Hepatocyte (in vitro differentiated cells): ENCODE data around the gene ZMYM1. TPM values are rescaled to one million over a fixed set of nuclear protein-coding genes. Genes with fewer than 3 reads are reported as not detected.
"Not testable (repeated sequence)": the region's sequence is repeated elsewhere in the genome, so short reads cannot be mapped to it uniquely, and the experiment has no call there.

ENCODE experiments used
- DNase-seq: peaks from one replicate; pipeline ENCODE4 v3.0.0-alpha.2; 2016; ENCODE audit warnings: low spot score
- H2AFZ ChIP-seq: fragments of 200-600 bp; sonication (generic); 2 replicates; pipeline ENCODE4 v1.6.0; 2016; ENCODE audit warnings: antibody characterized with exemption, mild to moderate bottlenecking
- H3K27ac ChIP-seq: fragments of 200-600 bp; sonication (generic); 2 replicates; pipeline ENCODE4 v1.5.1; 2016; ENCODE audit warnings: mild to moderate bottlenecking
- H3K27me3 ChIP-seq: fragments of 200-600 bp; sonication (generic); 2 replicates; pipeline ENCODE4 v1.6.1; 2016
- H3K36me3 ChIP-seq: fragments of 200-600 bp; sonication (generic); replicated peaks from 2 replicates; pipeline ENCODE4 v1.5.1; 2016; ENCODE audit warnings: low read depth; ENCODE audit not compliant: insufficient read depth
- H3K4me1 ChIP-seq: fragments of 200-600 bp; sonication (generic); 2 replicates; pipeline ENCODE4 v1.5.1; 2016; ENCODE audit warnings: mild to moderate bottlenecking, moderate library complexity; ENCODE audit not compliant: insufficient read depth
- H3K4me2 ChIP-seq: fragments of 200-600 bp; sonication (generic); 2 replicates; pipeline ENCODE4 v1.6.0; 2016
- H3K4me3 ChIP-seq: fragments of 200-600 bp; sonication (generic); 2 replicates; pipeline ENCODE4 v1.5.1; 2016; ENCODE audit warnings: mild to moderate bottlenecking
- H3K79me2 ChIP-seq: fragments of 200-600 bp; sonication (generic); 2 replicates; pipeline ENCODE4 v1.6.0; 2017; ENCODE audit warnings: mild to moderate bottlenecking
- H3K9me2 ChIP-seq: fragments of 200-600 bp; sonication (generic); replicated peaks from 2 replicates; pipeline ENCODE4 v1.6.0; 2017; ENCODE audit warnings: mild to moderate bottlenecking; ENCODE audit not compliant: insufficient read depth
- H3K9me3 ChIP-seq: fragments of 200-600 bp; sonication (generic); 2 replicates; pipeline ENCODE4 v1.5.1; 2016; ENCODE audit warnings: low read depth, mild to moderate bottlenecking
- H4K20me1 ChIP-seq: fragments of 200-600 bp; sonication (generic); 2 replicates; pipeline ENCODE4 v1.6.0; 2016; ENCODE audit warnings: mild to moderate bottlenecking; ENCODE audit not compliant: insufficient read depth, poor library complexity, severe bottlenecking
- CTCF ChIP-seq: fragments of 200-600 bp; sonication (generic); IDR thresholded peaks from 2 replicates; pipeline ENCODE4 v1.5.1; 2016; ENCODE audit warnings: antibody characterized with exemption, mild to moderate bottlenecking; ENCODE audit not compliant: poor library complexity
- EZH2 ChIP-seq: fragments of 200-600 bp; sonication (generic); IDR thresholded peaks from 2 replicates; pipeline ENCODE4 v1.6.1; 2016; ENCODE audit warnings: antibody characterized with exemption, mild to moderate bottlenecking, borderline replicate concordance
- EZH2phosphoT487 ChIP-seq: fragments of 200-600 bp; sonication (generic); IDR thresholded peaks from one replicate; pipeline ENCODE4 v1.6.1; 2018; ENCODE audit warnings: antibody characterized with exemption, mild to moderate bottlenecking, low read depth, moderate library complexity; ENCODE audit not compliant: unreplicated experiment, severe bottlenecking
- WGBS: methylation state at CpG from one replicate; pipeline ENCODE4 v1.1.6; 2016; ENCODE audit warnings: low lambda C conversion rate; ENCODE audit errors: missing lambda C conversion rate; 5-methylcytosine and 5-hydroxymethylcytosine counted together
- polyA plus RNA-seq: library from polyadenylated mRNA; unstranded; fragments of >200 nt; fragmentation: Nextera tagmentation; extraction: Ambion mirVana; gene quantifications from 2 replicates; pipeline ENCODE4 v1.2.1, GENCODE V29; 2016
- total RNA-seq: library from RNA; depleted of rRNA; stranded (reverse); fragments of >200 nt; gene quantifications from 2 replicates; pipeline ENCODE4 v1.2.3, GENCODE V29; 2014

Gene ZMYM1
- total and polyA plus RNA-seq, 2 experiments from 2014 or later: 3.8 to 18.7 TPM

- no peak overlapping the region for H3K27ac ChIP-seq
- no peaks in the 10 kb centered on the region for H3K79me2 ChIP-seq
- no peaks in the 10 kb centered on the region for H3K36me3 ChIP-seq
- H3K4me1 ChIP-seq: no peaks in the 10 kb centered on the region
- H3K9me3 ChIP-seq: peaks cover 6% of the 10 kb centered on the region
- TF ChIP-seq EZH2 (no peak), EZH2phosphoT487 (no peak), CTCF (no peak)
- no peak overlapping the region for H2AFZ ChIP-seq
- 79% methylated on average over 1 of the region's 1 CpG for WGBS
- no peak overlapping the region for H3K4me3 ChIP-seq
- no peaks in the 10 kb centered on the region for H3K27me3 ChIP-seq
- no peak overlapping the region for H3K4me2 ChIP-seq
- no peaks in the 10 kb centered on the region for H3K9me2 ChIP-seq
- H4K20me1 ChIP-seq: no peaks in the 10 kb centered on the region
- DNase-seq: no peak
Measured at GRCh38 chr1:35126546-35126945, 47.4 kb downstream of the ZMYM1 start.

GRCh38 chr1:35129080-35129479, 49.9 kb downstream of the ZMYM1 start:
- Histone ChIP-seq H3K36me3 (no peaks in the 10 kb centered on the region), H3K4me3 (no peak overlapping the region), H3K4me1 (no peaks in the 10 kb centered on the region), H4K20me1 (no peaks in the 10 kb centered on the region), H2AFZ (no peak overlapping the region), H3K79me2 (no peaks in the 10 kb centered on the region), H3K9me2 (no peaks in the 10 kb centered on the region), H3K9me3 (peaks cover 6% of the 10 kb centered on the region), H3K27ac (no peak overlapping the region), H3K27me3 (no peaks in the 10 kb centered on the region), H3K4me2 (no peak overlapping the region)
- TF ChIP-seq EZH2phosphoT487 (no peak), EZH2 (no peak), CTCF (no peak)
- no peak for DNase-seq

- no peak for TF ChIP-seq EZH2
- H3K9me2 ChIP-seq: no peaks in the 10 kb centered on the region
- H3K27me3 ChIP-seq: no peaks in the 10 kb centered on the region
- no peak overlapping the region for H2AFZ ChIP-seq
- H3K9me3 ChIP-seq: no peaks in the 10 kb centered on the region
- no peak overlapping the region for H3K4me3 ChIP-seq
- no peak overlapping the region for H3K4me2 ChIP-seq
- no peaks in the 10 kb centered on the region for H3K4me1 ChIP-seq
- no peaks in the 10 kb centered on the region for H4K20me1 ChIP-seq
- H3K27ac ChIP-seq: no peak overlapping the region
- WGBS: 96% methylated on average over 3 of the region's 3 CpGs
- no peak for DNase-seq
- no peaks in the 10 kb centered on the region for H3K36me3 ChIP-seq
- H3K79me2 ChIP-seq: no peaks in the 10 kb centered on the region
Measured at GRCh38 chr1:35136780-35137179, 57.6 kb downstream of the ZMYM1 start.

- not testable (repeated sequence) for H3K27me3 ChIP-seq, DNase-seq, H3K27ac ChIP-seq, H3K4me3 ChIP-seq, H3K4me1 ChIP-seq, H3K9me3 ChIP-seq, H3K36me3 ChIP-seq, H3K4me2 ChIP-seq, H3K79me2 ChIP-seq, H2AFZ ChIP-seq, H3K9me2 ChIP-seq, H4K20me1 ChIP-seq
- WGBS: 87% methylated on average over 5 of the region's 5 CpGs
Measured at GRCh38 chr1:35137590-35137989, 58.4 kb downstream of the ZMYM1 start.

- not testable (repeated sequence) for H4K20me1 ChIP-seq, H3K27ac ChIP-seq, H3K9me2 ChIP-seq, H3K27me3 ChIP-seq, DNase-seq, H3K4me3 ChIP-seq, H2AFZ ChIP-seq, H3K4me1 ChIP-seq, H3K36me3 ChIP-seq, H3K9me3 ChIP-seq, H3K4me2 ChIP-seq, H3K79me2 ChIP-seq
Measured at GRCh38 chr1:35142294-35142693, 63.1 kb downstream of the ZMYM1 start.

GRCh38 chr1:35142728-35143127, 63.5 kb downstream of the ZMYM1 start:
- 79% methylated on average over 9 of the region's 9 CpGs for WGBS
- H3K9me2 ChIP-seq, H3K4me3 ChIP-seq, H3K27ac ChIP-seq, H3K36me3 ChIP-seq, H3K4me2 ChIP-seq, H4K20me1 ChIP-seq, DNase-seq, H3K9me3 ChIP-seq, H3K79me2 ChIP-seq, H2AFZ ChIP-seq, H3K27me3 ChIP-seq, H3K4me1 ChIP-seq: not testable (repeated sequence)
